Smooth muscle cell (in vitro differentiated cells): ENCODE data around the gene LKAAEAR1. TPM values are rescaled to one million over a fixed set of nuclear protein-coding genes. Genes with fewer than 3 reads are reported as not detected.

Source experiments
- DNase-seq: peaks from one replicate; lab custom pipeline; 2025; ENCODE audit not compliant: unreplicated experiment; lab: John Stamatoyannopoulos, UW
- H2AFZ ChIP-seq: fragments of 200-600 bp; sonication (generic); 2 replicates; pipeline ENCODE4 v1.6.0; 2016; ENCODE audit warnings: antibody characterized with exemption, low read depth, mild to moderate bottlenecking
- H3F3A ChIP-seq: fragments of 200-600 bp; sonication (generic); 2 replicates; pipeline ENCODE4 v1.6.0; 2017; ENCODE audit warnings: antibody characterized with exemption, low read depth
- H3K27ac ChIP-seq: fragments of 200-600 bp; sonication (generic); 2 replicates; pipeline ENCODE4 v1.5.1; 2016; ENCODE audit warnings: low read depth, mild to moderate bottlenecking
- H3K27me3 ChIP-seq: fragments of 200-600 bp; sonication (generic); 2 replicates; pipeline ENCODE4 v1.6.1; 2016; ENCODE audit warnings: low read depth, mild to moderate bottlenecking
- H3K36me3 ChIP-seq: fragments of 200-600 bp; sonication (generic); 2 replicates; pipeline ENCODE4 v1.5.1; 2016; ENCODE audit warnings: low read depth
- H3K4me1 ChIP-seq: fragments of 200-600 bp; sonication (generic); 2 replicates; pipeline ENCODE4 v1.5.1; 2016; ENCODE audit warnings: low read depth
- H3K4me2 ChIP-seq: fragments of 200-600 bp; sonication (generic); 2 replicates; pipeline ENCODE4 v1.6.0; 2016; ENCODE audit warnings: mild to moderate bottlenecking
- H3K4me3 ChIP-seq: fragments of 200-600 bp; sonication (generic); 2 replicates; pipeline ENCODE4 v1.5.1; 2016; ENCODE audit warnings: mild to moderate bottlenecking
- H3K79me2 ChIP-seq: fragments of 200-600 bp; sonication (generic); 2 replicates; pipeline ENCODE4 v1.6.0; 2016; ENCODE audit warnings: low read depth, mild to moderate bottlenecking
- H3K9ac ChIP-seq: fragments of 200-600 bp; sonication (generic); 2 replicates; pipeline ENCODE4 v1.6.0; 2016; ENCODE audit warnings: low read depth
- H3K9me3 ChIP-seq: fragments of 200-600 bp; sonication (generic); replicated peaks from 2 replicates; pipeline ENCODE4 v1.5.1; 2016; ENCODE audit warnings: low read depth
- H4K20me1 ChIP-seq: fragments of 200-600 bp; sonication (generic); 2 replicates; pipeline ENCODE4 v1.6.0; 2016; ENCODE audit warnings: low read depth
- WGBS: methylation state at CpG from one replicate; pipeline ENCODE4 v1.1.7; 2016; ENCODE audit warnings: low lambda C conversion rate; 5-methylcytosine and 5-hydroxymethylcytosine counted together
- polyA plus RNA-seq: library from polyadenylated mRNA; unstranded; fragments of >200 nt; fragmentation: Nextera tagmentation; extraction: Ambion mirVana; gene quantifications from 2 replicates; pipeline ENCODE4 v1.2.1, GENCODE V29; 2016
- total RNA-seq: library from RNA; depleted of rRNA; stranded (reverse); fragments of >200 nt; gene quantifications from 2 replicates; pipeline ENCODE4 v1.2.3, GENCODE V29; 2014
- TF ChIP-seq, protein P1 (sequence below): fragments of 200-600 bp; sonication (generic); IDR thresholded peaks from 2 replicates; pipeline ENCODE4 v1.5.1; 2017; ENCODE audit warnings: borderline replicate concordance, mild to moderate bottlenecking, antibody characterized with exemption; ENCODE audit not compliant: insufficient read depth, poor library complexity, severe bottlenecking

Gene LKAAEAR1
- total and polyA plus RNA-seq, 2 experiments from 2014 or later: 0.79 TPM; not detected in 1

DNA sequence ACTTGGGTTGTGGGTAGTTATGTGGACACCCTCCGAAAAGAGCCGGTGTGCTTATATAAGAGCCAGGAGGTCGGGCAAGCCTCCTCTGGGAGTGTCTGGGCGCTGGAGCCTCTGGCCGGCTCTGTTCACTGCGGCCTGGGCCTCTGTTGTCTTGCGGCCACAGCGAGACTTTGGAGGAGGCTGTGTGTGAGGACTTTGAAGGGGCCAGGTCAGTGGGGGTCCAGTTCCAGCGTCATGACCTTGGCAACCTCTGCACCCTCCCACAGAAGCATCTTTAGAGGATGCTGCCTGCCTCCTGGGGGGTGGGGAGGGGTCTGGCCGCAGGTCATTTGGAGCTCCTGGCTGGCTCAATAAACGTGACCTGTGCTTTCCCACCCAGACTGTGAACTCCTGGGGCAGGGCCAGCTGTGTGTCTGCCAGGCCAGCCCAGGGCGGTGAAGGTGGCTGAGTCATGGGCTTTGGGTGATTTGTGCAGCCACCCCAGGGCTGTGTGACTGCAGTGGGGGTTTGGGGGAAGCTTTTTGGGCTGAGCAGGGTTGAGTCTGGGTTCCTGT is 20.0 kb downstream of the LKAAEAR1 start:
- peak overlapping the region; percentile 17 for H3K27ac ChIP-seq

DNA sequence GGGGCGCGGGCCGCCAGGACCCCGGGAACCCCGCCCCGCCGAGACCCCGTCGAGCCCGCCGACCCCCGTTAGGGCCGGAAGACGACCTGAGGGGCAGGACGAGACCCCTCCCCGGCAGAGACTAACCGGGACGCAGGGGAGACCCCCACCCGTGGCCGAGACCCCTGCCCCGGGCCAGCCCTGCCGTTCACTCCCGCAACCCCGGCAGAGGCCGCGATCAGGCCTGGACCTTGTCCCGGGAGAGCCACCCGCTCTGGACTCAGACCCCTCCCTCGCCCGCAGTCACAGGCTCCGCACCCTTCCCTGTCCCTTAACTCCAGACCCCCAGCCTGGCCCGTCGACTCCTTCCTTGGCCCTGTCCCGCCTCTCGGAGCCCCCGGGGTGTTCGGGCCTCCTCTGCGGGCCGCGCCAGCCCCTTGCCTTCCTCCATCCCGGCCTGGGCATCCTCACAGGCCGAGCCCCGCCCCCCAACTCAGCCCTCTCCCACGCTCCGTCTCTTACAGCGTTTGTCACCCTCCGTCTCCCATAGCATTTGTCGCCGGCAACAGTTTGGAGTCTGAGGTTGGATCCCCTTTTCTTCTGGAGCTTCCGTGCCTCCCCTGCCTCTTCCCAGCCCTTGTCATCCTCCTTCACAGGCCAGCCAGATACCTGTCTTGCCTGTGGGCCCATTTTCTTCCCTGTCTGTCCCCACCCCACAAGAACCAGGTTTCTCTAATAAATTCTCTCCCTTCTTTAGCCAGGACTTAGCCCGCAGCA is 20.6 kb downstream of the LKAAEAR1 start:
- TF ChIP-seq, protein P1, sequence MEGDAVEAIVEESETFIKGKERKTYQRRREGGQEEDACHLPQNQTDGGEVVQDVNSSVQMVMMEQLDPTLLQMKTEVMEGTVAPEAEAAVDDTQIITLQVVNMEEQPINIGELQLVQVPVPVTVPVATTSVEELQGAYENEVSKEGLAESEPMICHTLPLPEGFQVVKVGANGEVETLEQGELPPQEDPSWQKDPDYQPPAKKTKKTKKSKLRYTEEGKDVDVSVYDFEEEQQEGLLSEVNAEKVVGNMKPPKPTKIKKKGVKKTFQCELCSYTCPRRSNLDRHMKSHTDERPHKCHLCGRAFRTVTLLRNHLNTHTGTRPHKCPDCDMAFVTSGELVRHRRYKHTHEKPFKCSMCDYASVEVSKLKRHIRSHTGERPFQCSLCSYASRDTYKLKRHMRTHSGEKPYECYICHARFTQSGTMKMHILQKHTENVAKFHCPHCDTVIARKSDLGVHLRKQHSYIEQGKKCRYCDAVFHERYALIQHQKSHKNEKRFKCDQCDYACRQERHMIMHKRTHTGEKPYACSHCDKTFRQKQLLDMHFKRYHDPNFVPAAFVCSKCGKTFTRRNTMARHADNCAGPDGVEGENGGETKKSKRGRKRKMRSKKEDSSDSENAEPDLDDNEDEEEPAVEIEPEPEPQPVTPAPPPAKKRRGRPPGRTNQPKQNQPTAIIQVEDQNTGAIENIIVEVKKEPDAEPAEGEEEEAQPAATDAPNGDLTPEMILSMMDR: no peak
- no peak for DNase-seq
- Histone ChIP-seq H2AFZ (no peak overlapping the region), H3K4me2 (peak overlapping the region; percentile 88), H3K27ac (peak overlapping the region; percentile 17), H4K20me1 (peaks cover 10% of the 10 kb centered on the region), H3K9ac (peak overlapping the region; percentile 78), H3K4me3 (peak overlapping the region; percentile 93), H3K4me1 (peaks cover 6% of the 10 kb centered on the region), H3K9me3 (no peaks in the 10 kb centered on the region), H3F3A (no peaks in the 10 kb centered on the region), H3K36me3 (no peaks in the 10 kb centered on the region), H3K79me2 (no peaks in the 10 kb centered on the region), H3K27me3 (no peaks in the 10 kb centered on the region)
- WGBS: 6% methylated on average over 30 of the region's 51 CpGs

More for the DNA sequence above, 20.0 kb downstream of the LKAAEAR1 start:
- Histone ChIP-seq H4K20me1 (peaks cover 10% of the 10 kb centered on the region), H3K27me3 (no peaks in the 10 kb centered on the region), H3K79me2 (no peaks in the 10 kb centered on the region), H3K9me3 (no peaks in the 10 kb centered on the region), H3K36me3 (no peaks in the 10 kb centered on the region), H3K9ac (no peak overlapping the region), H3K4me2 (peak overlapping the region; percentile 88), H3F3A (no peaks in the 10 kb centered on the region), H3K4me3 (peak overlapping the region; percentile 93), H3K4me1 (peaks cover 6% of the 10 kb centered on the region), H2AFZ (no peak overlapping the region)
- no peak for DNase-seq
- WGBS: 71% methylated on average over 12 of the region's 12 CpGs
- TF ChIP-seq, protein P1: no peak

DNA sequence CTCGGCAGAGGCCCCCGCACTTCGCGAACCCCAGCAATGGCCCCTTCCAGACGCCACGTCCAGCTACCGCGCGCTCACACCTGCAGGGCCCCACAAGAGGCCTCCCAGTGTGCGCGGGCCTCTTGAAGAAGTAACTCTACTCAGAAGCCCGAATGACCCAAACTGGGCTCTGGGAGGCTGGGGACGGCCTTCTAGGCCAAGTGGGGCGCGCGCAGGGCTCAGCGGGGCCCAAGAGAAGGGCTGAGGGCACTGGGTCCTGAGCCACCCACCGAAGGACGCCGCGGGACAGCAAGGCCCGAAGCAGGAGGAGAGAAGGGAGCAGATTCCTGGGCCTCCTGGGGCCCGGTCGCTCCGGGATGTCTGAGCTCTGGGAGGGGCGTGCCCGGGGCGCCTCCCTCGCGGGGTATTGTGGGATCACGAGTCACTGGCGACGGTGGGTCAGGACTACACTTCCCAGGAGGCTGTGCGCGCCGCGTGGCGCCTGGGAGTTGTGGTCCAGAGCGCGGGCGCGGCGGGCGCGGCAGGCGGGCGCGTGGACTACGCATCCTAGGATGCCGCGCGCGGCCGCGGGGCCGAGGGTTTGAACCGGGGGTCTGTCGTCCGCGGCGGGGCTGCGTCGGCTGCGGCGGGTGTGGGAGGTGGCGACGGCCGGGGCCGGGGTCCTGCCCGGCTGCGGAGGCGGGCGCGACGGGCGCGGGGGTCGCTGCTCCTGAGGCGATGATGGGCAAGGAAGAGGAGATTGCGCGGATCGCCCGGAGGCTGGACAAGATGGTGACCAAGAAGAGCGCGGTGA is 21.4 kb downstream of the LKAAEAR1 start, which contains the start of gene TCEA2:
TCEA2 (plus strand) TSS at position 603 of the 793 bp plus-strand sequence; CDS start at position 718, 115 bp downstream.
- H4K20me1 ChIP-seq: peaks cover 10% of the 10 kb centered on the region
- peak within 1 kb of the TSS; percentile 79 for H3K9ac ChIP-seq
- peaks cover 6% of the 10 kb centered on the region for H3K4me1 ChIP-seq
- TF ChIP-seq, protein P1: no peak
- H3K27ac ChIP-seq: peak within 1 kb of the TSS; percentile 62
- peak within 1 kb of the TSS; percentile 93 for H3K4me3 ChIP-seq
- peak within 1 kb of the TSS; percentile 21 for H2AFZ ChIP-seq
- H3K9me3 ChIP-seq: no peaks in the 10 kb centered on the region
- peak; percentile 82 for DNase-seq
- H3K36me3 ChIP-seq: no peaks in the 10 kb centered on the region
- no peaks in the 10 kb centered on the region for H3F3A ChIP-seq
- WGBS: 11% methylated on average over 61 of the region's 85 CpGs
- H3K79me2 ChIP-seq: no peaks in the 10 kb centered on the region
- peak within 1 kb of the TSS; percentile 88 for H3K4me2 ChIP-seq
- no peaks in the 10 kb centered on the region for H3K27me3 ChIP-seq
